ENCODE measurements around the gene FAM199X. TPM values are rescaled to one million over a fixed set of nuclear protein-coding genes. Genes with fewer than 3 reads are reported as not detected.

The FAM199X gene
- total and polyA plus RNA-seq, 2 of the 8 experiments (the other 6 are each of a cell fraction or from before 2014, with no cell fraction given) = 3.1 to 14.9 TPM

- H3K36me3 ChIP-seq (ENCODE audit: control insufficient read depth in 2 of 4, insufficient read depth in 4 of 4, low read length in 3 of 4) = no peaks in the 10 kb centered on the region
- H3K4me3 ChIP-seq (ENCODE audit: extremely low read depth in 1 of 4, insufficient read depth in 2 of 4, low read depth in 3 of 4, low read length in 4 of 4) = no peak overlapping the region
- no peak overlapping the region for H2AFZ ChIP-seq (ENCODE audit: low read length)
- CTCF ChIA-PET (ENCODE audit: partially characterized antibody) = interaction anchor here (1.7 kb wide), 2 partner anchors 17 to 274 kb away, joined by 5 to 8 read pairs; no protein-coding TSS in a partner anchor
- no peak overlapping the region for H2BK20ac ChIP-seq (ENCODE audit: low read length)
- WGBS, 2 experiments (ENCODE audit: extremely low coverage in 1 of 2, insufficient coverage in 1 of 2, insufficient read length in 1 of 2, insufficient replicate concordance in 2 of 2, low coverage in 1 of 2, low lambda C conversion rate in 2 of 2, missing lambda C conversion rate in 1 of 2) = 93% methylated on average over 1 of the region's 1 CpG; no CpG with 5 or more reads in 1 of the 2 experiments
- H4K8ac ChIP-seq (ENCODE audit: extremely low read depth, insufficient read depth, low read length) = no peak overlapping the region
- H3K4me1 ChIP-seq (replicated peaks in 1 of 4; ENCODE audit: control insufficient read depth in 3 of 4, insufficient read depth in 4 of 4, low read length in 3 of 4) = peaks cover 0 to 5% (median 1%) of the 10 kb centered on the region in 4 experiments; a peak in 3 of 7 replicates
- H3K27me3 ChIP-seq (replicated peaks in 1 of 4; ENCODE audit: control insufficient read depth in 3 of 4, extremely low read depth in 1 of 4, insufficient read depth in 3 of 4, low read length in 3 of 4) = no peaks in the 10 kb centered on the region
- H2BK5ac ChIP-seq (ENCODE audit: low read depth, low read length) = no peak overlapping the region
- no peak overlapping the region for H2BK12ac ChIP-seq (ENCODE audit: low read depth, low read length)
- no peak overlapping the region for H4K91ac ChIP-seq (replicated peaks; ENCODE audit: insufficient read length, low read length)
- H3K23ac ChIP-seq (ENCODE audit: insufficient read length) = no peak overlapping the region
- DNase-seq (ENCODE audit: low read depth in 1 of 2, low spot score in 2 of 2) (no peak), FAIRE-seq (peak; percentile 76)
- H3K4ac ChIP-seq (replicated peaks; ENCODE audit: insufficient read length, low read depth, low read length) = no peak overlapping the region
- H3K79me1 ChIP-seq (ENCODE audit: low read depth, low read length) = no peaks in the 10 kb centered on the region
- H3K14ac ChIP-seq (ENCODE audit: insufficient read length) = no peak overlapping the region
- H3K56ac ChIP-seq (replicated peaks; ENCODE audit: insufficient read length, low read depth, low read length) = no peak overlapping the region
- POLR2A ChIA-PET (ENCODE audit: partially characterized antibody) = no interaction called here
- H2BK15ac ChIP-seq (ENCODE audit: low read length) = no peak overlapping the region
- H4K5ac ChIP-seq (ENCODE audit: insufficient read length, low read depth, low read length) = no peak overlapping the region
- H3K9me3 ChIP-seq (ENCODE audit: insufficient read depth in 2 of 2, low read depth in 1 of 2, low read length in 1 of 2) = no peaks in the 10 kb centered on the region
- H3K9ac ChIP-seq (replicated peaks in 1 of 4; ENCODE audit: extremely low read depth in 1 of 4, low read depth in 3 of 4, low read length in 3 of 4) = no peak overlapping the region
- H3K23me2 ChIP-seq (ENCODE audit: low read depth, low read length) = no peaks in the 10 kb centered on the region
- H3K79me2 ChIP-seq (ENCODE audit: control insufficient read depth in 1 of 2, insufficient read depth in 2 of 2, low read length in 2 of 2) = no peaks in the 10 kb centered on the region
- peaks cover 0 to 3% of the 10 kb centered on the region in 2 experiments for H4K20me1 ChIP-seq (replicated peaks in 1 of 2; ENCODE audit: control insufficient read depth in 1 of 2, insufficient read depth in 2 of 2, low read length in 2 of 2)
- no peak overlapping the region for H2BK120ac ChIP-seq (replicated peaks; ENCODE audit: low read depth, low read length)
- H3K4me2 ChIP-seq (ENCODE audit: insufficient read depth in 1 of 2, low read depth in 2 of 2, low read length in 2 of 2) = no peak overlapping the region
- no peak overlapping the region for H3K18ac ChIP-seq (ENCODE audit: extremely low read depth, low read length)
- no peak overlapping the region for H2AK5ac ChIP-seq (ENCODE audit: low read depth, low read length)
- no peak overlapping the region for H3K27ac ChIP-seq (ENCODE audit: low read depth, low read length)
Measured at GRCh38 chrX:104118765-104119164, 47.5 kb upstream of the FAM199X start.

Measured in H1 (cell line).